Uterus (tissue), 2 donors: ENCODE measurements around the gene ZNF783.

ENCODE experiments used
- POLR2A ChIP-seq, 2 donors: fragments of 450-650 bp; IDR thresholded peaks; one replicate each; pipeline ENCODE4 v1.6.1; 2016; ENCODE audit warnings: antibody characterized with exemption in 2 of 2, mild to moderate bottlenecking in 1 of 2, moderate library complexity in 1 of 2
- TF ChIP-seq, protein P1 (sequence below), 4 experiments: fragments of 200-600 bp in 2 of 4; fragments of 450-650 bp in 2 of 4; sonication (generic) in 2 of 4; IDR thresholded peaks; one replicate each; pipeline ENCODE4 v1.5.1; 2016 to 2019; ENCODE audit warnings: antibody characterized with exemption in 4 of 4, mild to moderate bottlenecking in 2 of 4, moderate library complexity in 1 of 4

DNA sequence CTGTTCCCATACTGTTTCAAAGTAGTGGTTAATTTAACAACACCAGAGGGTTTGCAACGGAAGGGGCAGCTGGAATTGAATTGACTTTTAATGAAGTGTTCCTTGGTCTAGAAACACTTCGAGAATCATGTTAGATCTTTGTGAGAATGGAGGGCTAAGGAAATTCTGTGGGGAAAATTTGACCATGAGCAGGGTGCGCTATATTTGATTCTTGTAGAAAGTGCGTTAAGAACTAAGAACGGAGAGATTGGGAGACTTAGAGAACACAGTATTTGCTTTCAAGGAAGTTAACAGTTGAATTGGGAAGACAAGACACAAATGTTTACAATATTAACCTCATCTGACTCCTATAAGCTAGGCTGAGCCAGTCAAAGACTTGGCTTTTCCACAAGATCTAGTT, 21.4 kb upstream of the ZNF783 start:
- TF ChIP-seq, protein P1, sequence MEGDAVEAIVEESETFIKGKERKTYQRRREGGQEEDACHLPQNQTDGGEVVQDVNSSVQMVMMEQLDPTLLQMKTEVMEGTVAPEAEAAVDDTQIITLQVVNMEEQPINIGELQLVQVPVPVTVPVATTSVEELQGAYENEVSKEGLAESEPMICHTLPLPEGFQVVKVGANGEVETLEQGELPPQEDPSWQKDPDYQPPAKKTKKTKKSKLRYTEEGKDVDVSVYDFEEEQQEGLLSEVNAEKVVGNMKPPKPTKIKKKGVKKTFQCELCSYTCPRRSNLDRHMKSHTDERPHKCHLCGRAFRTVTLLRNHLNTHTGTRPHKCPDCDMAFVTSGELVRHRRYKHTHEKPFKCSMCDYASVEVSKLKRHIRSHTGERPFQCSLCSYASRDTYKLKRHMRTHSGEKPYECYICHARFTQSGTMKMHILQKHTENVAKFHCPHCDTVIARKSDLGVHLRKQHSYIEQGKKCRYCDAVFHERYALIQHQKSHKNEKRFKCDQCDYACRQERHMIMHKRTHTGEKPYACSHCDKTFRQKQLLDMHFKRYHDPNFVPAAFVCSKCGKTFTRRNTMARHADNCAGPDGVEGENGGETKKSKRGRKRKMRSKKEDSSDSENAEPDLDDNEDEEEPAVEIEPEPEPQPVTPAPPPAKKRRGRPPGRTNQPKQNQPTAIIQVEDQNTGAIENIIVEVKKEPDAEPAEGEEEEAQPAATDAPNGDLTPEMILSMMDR (IDR thresholded peaks at IDR 0.05): no peak
- no peak for TF ChIP-seq POLR2A (IDR thresholded peaks at IDR 0.05)
